ENCODE measurements around the gene RNU6-8. TPM values are rescaled to one million over a fixed set of nuclear protein-coding genes. Genes with fewer than 3 reads are reported as not detected.
A peak's percentile ranks its signal among the peaks of the same experiment; 100 is the strongest.

The RNU6-8 gene
- not detected for total RNA-seq (2021; ENCODE audit: unreplicated experiment)
- not detected in 2 replicates for polyA plus RNA-seq (2012)
- not detected for Bru-seq, nascent RNA
- BruChase-seq, experiment 1, labeled RNA remaining after a 6-hour chase, result not detected
- not detected for BruChase-seq, experiment 2, labeled RNA remaining after a 2-hour chase
- long read RNA-seq, result 0 reads

DNA sequence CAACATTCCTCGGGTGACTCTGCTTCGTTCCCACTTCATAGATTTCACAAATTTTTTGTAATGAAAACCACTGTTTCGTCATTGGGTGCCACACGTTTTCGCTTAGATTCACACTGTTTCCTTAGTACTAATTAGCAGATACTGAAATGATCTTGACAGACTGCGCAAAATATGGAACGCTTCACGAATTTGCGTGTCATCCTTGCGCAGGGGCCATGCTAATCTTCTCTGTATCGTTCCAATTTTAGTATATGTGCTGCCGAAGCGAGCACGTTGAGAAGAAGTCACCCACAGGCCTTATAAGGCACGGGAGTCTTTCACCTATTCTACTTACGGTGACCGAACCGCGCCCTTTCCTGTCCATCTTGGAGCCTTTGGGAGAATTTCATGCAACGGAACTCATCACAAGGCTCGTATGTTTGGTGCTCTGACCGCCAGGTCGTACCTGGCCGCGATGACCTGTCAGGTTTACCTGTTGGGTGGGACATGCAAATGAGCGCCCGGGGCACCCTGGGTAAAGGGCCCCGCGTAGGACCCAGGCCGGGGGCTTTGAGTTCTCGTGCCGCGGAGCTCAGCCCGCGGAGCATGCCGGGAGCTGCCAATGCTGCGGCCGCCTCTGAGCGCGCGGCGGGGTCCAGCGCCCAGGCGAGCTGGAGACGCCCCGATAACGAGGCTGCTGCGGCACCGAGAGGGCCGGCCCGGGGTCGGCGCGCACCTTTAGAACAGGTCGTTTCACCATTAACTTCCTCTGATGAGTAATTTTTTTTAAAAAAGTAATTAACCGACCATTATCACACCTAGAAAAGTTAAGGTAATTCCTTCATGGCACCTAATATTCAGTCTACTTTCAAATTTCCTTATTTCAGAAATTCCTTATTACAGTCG is at the start of gene RNU6-8:
Gene RNU6-8 (minus strand): TSS at position 272 of the 885 bp plus-strand sequence.
- H4K20me1 ChIP-seq (ENCODE audit: insufficient read depth), result no peaks in the 10 kb centered on the region
- no TSS peak for BruUV-seq (replicated peaks)
- DNase-seq (ENCODE audit: low read depth, low spot score), result peak; percentile 80
- intact Hi-C loops (cut with micrococcal nuclease), result loop anchor here (2.0 kb wide), 1 partner anchor 126 kb away; the partner anchor contains the start of gene ARHGAP5
- ChIA-PET POLR2A (interaction anchor here (2.0 kb wide), 1 partner anchor 126 kb away, joined by 7 read pairs; the partner anchor contains the start of gene ARHGAP5), RAD21 (ENCODE audit: low non-redundant PET in 1 of 2, low total read pairs in 2 of 2, uncharacterized antibody in 2 of 2, unreplicated experiment in 2 of 2) (no interaction called here), CTCF (no interaction called here)
- peak within 1 kb of the TSS; percentile 64 for H3K9ac ChIP-seq (ENCODE audit: low read length)
- no peaks in the 10 kb centered on the region for H3K9me3 ChIP-seq (ENCODE audit: control insufficient read depth in 1 of 2, insufficient read depth in 1 of 2, low read depth in 1 of 2, low read length in 2 of 2)
- no peaks in the 10 kb centered on the region for H3K27me3 ChIP-seq (ENCODE audit: insufficient read depth, low read length)
- ATAC-seq, result peak; percentile 87
- peak within 1 kb of the TSS; percentile 47 for H3K27ac ChIP-seq (ENCODE audit: low read depth, low read length)
- no peaks in the 10 kb centered on the region for H3K36me3 ChIP-seq (ENCODE audit: control insufficient read depth in 1 of 2, insufficient read depth in 2 of 2, low read length in 2 of 2)
- peaks cover 25 to 49% of the 10 kb centered on the region in 2 experiments for H3K4me1 ChIP-seq (ENCODE audit: control insufficient read depth in 1 of 2, insufficient read depth in 2 of 2, low read length in 2 of 2)
- H3K4me3 ChIP-seq (replicated peaks in 1 of 2; ENCODE audit: low read depth in 1 of 2, low read length in 2 of 2), result peak within 1 kb of the TSS; percentile 36 to 53
- peak within 1 kb of the TSS; percentile 78 for H3K4me2 ChIP-seq (ENCODE audit: low read length)
- H3K9me2 ChIP-seq (ENCODE audit: insufficient read depth), result no peaks in the 10 kb centered on the region; the same call in 1 of the 2 replicates
- peak within 1 kb of the TSS; percentile 96 for H2AFZ ChIP-seq (ENCODE audit: low read depth, low read length, poor library complexity, severe bottlenecking)
- TF ChIP-seq POLR2AphosphoS5 (IDR thresholded peaks at IDR 0.05; ENCODE audit: low read depth, low read length), result peak; percentile 66
- peak; percentile 12; the same call in 1 of the 2 replicates for TF ChIP-seq ZFX (IDR thresholded peaks at IDR 0.05)
- TF ChIP-seq CBX3 (IDR thresholded peaks at IDR 0.05; ENCODE audit: low read depth), result peak; percentile 67
- peak; percentile 71 for TF ChIP-seq MAX (IDR thresholded peaks at IDR 0.05)
- no peak for TF ChIP-seq FOSL1 (IDR thresholded peaks at IDR 0.05; ENCODE audit: low read depth)
- peak; percentile 77 for TF ChIP-seq POLR2A (IDR thresholded peaks at IDR 0.05; ENCODE audit: borderline replicate concordance, extremely low read depth, insufficient read depth, insufficient read length)
- peak; percentile 84; the same call in 1 of the 2 replicates for TF ChIP-seq ATF3 (IDR thresholded peaks at IDR 0.05)
- peak; percentile 79 for TF ChIP-seq TCF7L2 (IDR thresholded peaks at IDR 0.05; ENCODE audit: borderline replicate concordance, extremely low read depth, insufficient read depth, insufficient read length)
- no peak for TF ChIP-seq ZNF274 (IDR thresholded peaks at IDR 0.05; ENCODE audit: low read depth, low read length)
- H3K79me2 ChIP-seq (ENCODE audit: insufficient read depth, low read length), result no peaks in the 10 kb centered on the region
